ENCODE results near the gene GFRA4. TPM values are rescaled to one million over a fixed set of nuclear protein-coding genes. Genes with fewer than 3 reads are reported as not detected.

GFRA4 gene, protein sequence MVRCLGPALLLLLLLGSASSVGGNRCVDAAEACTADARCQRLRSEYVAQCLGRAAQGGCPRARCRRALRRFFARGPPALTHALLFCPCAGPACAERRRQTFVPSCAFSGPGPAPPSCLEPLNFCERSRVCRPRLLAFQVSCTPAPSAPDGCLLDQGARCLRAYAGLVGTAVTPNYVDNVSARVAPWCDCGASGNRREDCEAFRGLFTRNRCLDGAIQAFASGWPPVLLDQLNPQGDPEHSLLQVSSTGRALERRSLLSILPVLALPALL
- total RNA-seq = not detected

DNA sequence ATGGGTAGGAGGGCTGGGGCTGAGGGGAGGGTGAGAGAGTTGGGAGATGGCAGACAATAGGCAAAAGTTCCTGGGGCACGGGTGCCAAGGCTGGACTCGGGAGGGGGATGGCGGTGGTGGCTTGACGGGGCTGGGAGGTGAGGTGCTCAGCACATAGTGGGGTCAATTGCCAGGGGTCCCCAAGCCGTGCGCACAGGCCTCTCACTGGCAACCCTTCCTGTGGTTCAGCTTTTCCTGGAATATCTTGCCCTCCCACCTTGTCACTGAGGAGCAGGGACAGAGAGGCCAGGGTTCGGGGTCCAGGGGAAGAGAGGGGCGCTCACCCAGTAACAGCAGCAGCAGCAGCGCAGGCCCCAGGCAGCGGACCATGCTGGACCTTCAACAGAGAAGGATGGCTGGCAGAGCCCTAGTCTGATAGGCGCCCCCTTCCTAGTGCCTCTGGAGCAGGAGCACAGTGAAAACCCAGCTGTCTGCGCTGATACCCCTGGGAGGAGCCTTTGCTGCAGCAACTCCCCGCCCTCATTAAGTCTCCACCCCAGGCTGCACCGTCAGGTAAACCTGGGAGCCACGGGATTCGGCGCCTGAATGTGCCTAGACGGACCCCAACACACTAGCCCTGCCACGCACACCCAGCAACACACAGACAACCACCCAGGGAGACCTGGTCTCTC is at the start of gene GFRA4:
GFRA4 (minus strand) TSS at position 369 of the 671 bp plus-strand sequence; CDS start at position 369, 0 bp downstream.
- no peak for ATAC-seq (ENCODE audit: low FRiP score)
- no peak for DNase-seq (ENCODE audit: low spot score)
- TF ChIP-seq, protein P1, sequence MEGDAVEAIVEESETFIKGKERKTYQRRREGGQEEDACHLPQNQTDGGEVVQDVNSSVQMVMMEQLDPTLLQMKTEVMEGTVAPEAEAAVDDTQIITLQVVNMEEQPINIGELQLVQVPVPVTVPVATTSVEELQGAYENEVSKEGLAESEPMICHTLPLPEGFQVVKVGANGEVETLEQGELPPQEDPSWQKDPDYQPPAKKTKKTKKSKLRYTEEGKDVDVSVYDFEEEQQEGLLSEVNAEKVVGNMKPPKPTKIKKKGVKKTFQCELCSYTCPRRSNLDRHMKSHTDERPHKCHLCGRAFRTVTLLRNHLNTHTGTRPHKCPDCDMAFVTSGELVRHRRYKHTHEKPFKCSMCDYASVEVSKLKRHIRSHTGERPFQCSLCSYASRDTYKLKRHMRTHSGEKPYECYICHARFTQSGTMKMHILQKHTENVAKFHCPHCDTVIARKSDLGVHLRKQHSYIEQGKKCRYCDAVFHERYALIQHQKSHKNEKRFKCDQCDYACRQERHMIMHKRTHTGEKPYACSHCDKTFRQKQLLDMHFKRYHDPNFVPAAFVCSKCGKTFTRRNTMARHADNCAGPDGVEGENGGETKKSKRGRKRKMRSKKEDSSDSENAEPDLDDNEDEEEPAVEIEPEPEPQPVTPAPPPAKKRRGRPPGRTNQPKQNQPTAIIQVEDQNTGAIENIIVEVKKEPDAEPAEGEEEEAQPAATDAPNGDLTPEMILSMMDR (IDR thresholded peaks at IDR 0.05) = no peak

DNA sequence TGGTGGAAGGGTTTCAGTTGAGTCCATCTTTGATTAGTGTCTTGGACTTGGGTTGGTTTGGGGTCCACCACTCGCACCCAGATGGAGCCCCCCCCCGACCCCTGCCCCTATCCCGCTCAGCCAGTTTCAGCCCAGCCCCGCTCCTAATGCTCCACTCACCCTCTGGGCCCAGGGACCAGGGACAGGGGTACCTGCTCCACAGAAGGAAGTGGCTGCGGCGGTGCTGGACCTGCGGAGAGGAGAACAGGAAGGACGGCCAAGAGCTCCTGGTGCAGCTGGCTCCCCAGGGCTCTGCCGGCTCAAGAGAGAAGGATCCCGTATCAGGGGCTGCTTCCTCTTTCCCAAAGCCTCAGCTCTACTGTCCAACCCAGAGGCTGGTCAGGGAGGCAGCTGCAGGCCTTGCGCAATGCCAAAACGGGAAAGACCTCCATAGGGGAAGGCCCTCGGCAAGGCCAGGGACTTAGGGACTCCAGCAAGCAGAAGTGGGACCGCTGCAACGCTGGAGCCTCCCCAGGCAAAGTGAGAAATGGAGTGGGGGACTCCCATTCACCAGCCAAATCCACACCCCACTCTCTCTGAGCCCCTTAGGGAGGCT is 49.2 kb upstream of the GFRA4 start, which contains the start of gene SIGLEC1:
SIGLEC1 (minus strand) TSS at position 322 of the 595 bp plus-strand sequence. CDS start 5,472 bp downstream, outside the sequence.
- DNase-seq (ENCODE audit: low spot score) = no peak
- ATAC-seq (ENCODE audit: low FRiP score) = no peak

DNA sequence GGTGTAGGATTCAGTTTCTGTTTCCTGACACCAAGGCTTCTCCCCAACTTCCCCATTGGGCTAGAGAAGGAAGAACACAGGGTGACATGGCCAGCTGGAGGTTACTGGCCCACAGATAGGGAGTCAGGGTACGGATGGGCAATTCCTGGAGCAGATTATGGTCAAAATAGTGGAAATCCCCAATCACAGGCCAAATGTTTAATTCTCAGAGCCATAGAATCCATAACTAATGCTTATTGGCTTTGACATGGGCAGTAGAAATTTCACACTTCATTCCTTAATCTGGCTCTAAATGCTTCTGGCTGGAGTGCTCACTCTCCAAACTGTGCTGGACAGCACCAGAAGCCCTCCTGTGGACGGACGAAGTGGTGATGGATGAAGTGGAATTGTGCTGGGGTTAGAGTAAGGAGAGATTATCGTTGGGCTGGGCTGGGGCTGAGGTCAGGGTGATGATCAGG is 48.3 kb upstream of the GFRA4 start:
- no peak for ATAC-seq (ENCODE audit: low FRiP score)
- TF ChIP-seq, protein P1 (IDR thresholded peaks at IDR 0.05) = no peak
- no peak for DNase-seq (ENCODE audit: low spot score)

More for the DNA sequence above, 49.2 kb upstream of the GFRA4 start, which contains the start of gene SIGLEC1:
- TF ChIP-seq, protein P1 (IDR thresholded peaks at IDR 0.05) = no peak

DNA sequence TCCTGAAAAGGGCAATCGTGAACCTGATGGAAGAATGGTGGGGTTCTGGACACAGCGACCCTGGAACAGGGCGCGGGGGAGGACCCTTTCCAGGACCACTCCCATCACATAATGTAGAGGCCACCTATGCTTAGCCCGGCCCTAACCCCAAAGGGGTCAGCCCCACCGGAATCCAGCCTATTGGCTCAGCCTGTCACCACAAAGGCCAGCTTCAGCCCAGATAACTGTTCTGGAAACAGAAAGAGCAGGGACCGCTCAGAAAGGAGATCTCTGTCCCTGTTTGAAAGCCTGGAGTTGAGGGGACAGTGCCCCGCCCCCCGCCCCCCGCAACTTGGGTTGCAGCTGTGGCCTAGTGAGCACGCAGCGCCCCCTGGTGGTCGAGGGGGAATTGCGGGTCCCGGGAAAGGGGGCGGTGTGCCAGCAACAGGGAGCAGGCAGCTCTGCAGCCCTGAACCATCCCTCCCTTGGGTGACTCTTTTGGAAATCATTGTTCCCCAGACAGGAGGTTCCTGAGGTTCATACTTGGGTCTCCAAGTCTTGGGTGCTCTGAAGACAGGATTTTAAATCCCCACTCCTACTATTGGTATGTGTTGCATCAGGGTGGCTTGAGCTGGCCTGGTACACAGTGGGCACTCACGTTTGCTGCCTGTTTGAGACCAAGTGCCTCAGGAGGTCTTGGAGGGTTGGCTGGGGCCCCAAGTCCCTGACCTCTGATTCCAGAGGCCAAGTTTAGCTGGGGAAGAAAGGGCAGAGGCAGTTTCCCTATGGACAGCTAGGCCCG is 47.7 kb upstream of the GFRA4 start:
- TF ChIP-seq, protein P1 (IDR thresholded peaks at IDR 0.05) = peak in 2 of 3 donors; percentile 84 to 87
- ATAC-seq (ENCODE audit: low FRiP score) (peak; percentile 39), DNase-seq (ENCODE audit: low spot score) (peak; percentile 95)

DNA sequence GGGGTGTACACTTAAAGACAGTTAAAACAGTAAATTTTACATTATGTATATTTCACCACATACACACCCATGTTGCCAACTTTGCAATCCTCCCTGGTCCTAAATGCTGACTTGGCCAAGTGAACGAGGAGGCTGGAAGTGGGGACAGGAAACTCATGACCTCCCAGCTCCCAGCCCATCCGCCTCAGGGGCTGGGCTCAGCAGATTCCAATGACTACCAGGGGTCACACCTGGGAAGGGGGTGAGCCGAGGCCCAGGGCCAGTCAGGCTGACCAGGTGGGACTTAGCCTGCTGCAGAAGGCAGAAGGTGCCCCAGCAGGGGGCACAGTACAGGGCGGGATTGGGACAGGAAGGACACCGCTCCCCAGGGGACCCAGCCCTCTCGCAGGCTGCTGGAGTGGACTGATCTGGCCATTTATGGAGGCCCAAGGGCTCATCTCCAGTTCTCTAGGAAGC is 46.8 kb upstream of the GFRA4 start:
- DNase-seq (ENCODE audit: low spot score) = no peak
- TF ChIP-seq, protein P1 (IDR thresholded peaks at IDR 0.05) = no peak
- no peak for ATAC-seq (ENCODE audit: low FRiP score)

DNA sequence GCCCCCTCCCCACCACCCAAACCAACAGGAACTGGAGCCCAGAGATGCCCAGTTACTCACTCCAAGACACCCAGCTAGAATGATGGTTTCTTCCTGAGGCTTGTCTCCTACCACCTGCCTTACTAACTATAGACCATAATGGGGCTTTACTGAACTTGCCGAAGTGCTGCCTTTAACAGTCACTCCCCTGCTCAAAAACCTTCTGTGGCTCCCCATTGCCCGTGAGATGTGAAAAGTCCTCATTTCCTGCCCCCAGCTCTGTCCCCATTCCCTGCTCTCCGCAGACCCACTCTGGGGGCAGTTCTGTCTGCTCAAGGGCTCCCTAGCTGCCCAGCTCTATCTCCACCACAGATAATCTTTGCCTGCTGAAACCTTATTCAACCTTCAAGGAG is 44.3 kb upstream of the GFRA4 start:
- TF ChIP-seq, protein P1 (IDR thresholded peaks at IDR 0.05) = no peak
- ATAC-seq (ENCODE audit: low FRiP score) (no peak), DNase-seq (ENCODE audit: low spot score) (no peak)

Data from omental fat pad (tissue), 4 donors.